GM19099 (cell line): Measurements from ENCODE around the gene TESK2.
A peak's percentile ranks its signal among the peaks of the same experiment; 100 is the strongest.

Source experiments
- POLR2A ChIP-seq: IDR thresholded peaks from 3 replicates; pipeline ENCODE4 v1.6.1; 2011; ENCODE audit warnings: low read depth; ENCODE audit not compliant: insufficient read length; ENCODE audit errors: extremely low read depth

TESK2 gene

GRCh38 chr1:45344499-45344898, 146.5 kb downstream of the TESK2 start:
- peak; percentile 30 for TF ChIP-seq POLR2A

GRCh38 chr1:45340816-45341466, 150.0 kb downstream of the TESK2 start:
- no peak for TF ChIP-seq POLR2A

GRCh38 chr1:45339789-45340558, 151.0 kb downstream of the TESK2 start, which contains the start of the genes MUTYH and TOE1:
MUTYH (minus strand) TSS chr1:45340440; CDS start chr1:45334505, 5,935 bp downstream.
TOE1 (plus strand) TSS chr1:45340170; CDS start chr1:45340253, 83 bp downstream.
- peak; percentile 90 for TF ChIP-seq POLR2A

- TF ChIP-seq POLR2A = no peak
Measured at GRCh38 chr1:45337630-45338325, 153.2 kb downstream of the TESK2 start.

- no peak for TF ChIP-seq POLR2A
Measured at GRCh38 chr1:45335855-45336324, 155.1 kb downstream of the TESK2 start.

- no peak for TF ChIP-seq POLR2A
Measured at GRCh38 chr1:45334308-45335245, 156.4 kb downstream of the TESK2 start.

GRCh38 chr1:45332346-45332720, 158.6 kb downstream of the TESK2 start:
- no peak for TF ChIP-seq POLR2A

- no peak for TF ChIP-seq POLR2A
Measured at GRCh38 chr1:45331436-45332345, 159.3 kb downstream of the TESK2 start.

- TF ChIP-seq POLR2A = no peak
Measured at GRCh38 chr1:45329445-45329844, 161.5 kb downstream of the TESK2 start.

GRCh38 chr1:45328680-45329079, 162.3 kb downstream of the TESK2 start:
- TF ChIP-seq POLR2A = no peak

- TF ChIP-seq POLR2A = no peak
Measured at GRCh38 chr1:45327644-45328515, 163.1 kb downstream of the TESK2 start.
